VCaP (cell line): ENCODE results near the gene CACNA2D3.

Source experiments
- H3K27ac ChIP-seq: fragments of 450-650 bp; 2 replicates; pipeline ENCODE4 v1.5.1; 2017
- TF ChIP-seq, protein P1 (sequence below): fragments of 450-650 bp; conservative IDR thresholded peaks from 2 replicates; pipeline ENCODE4 v1.5.1; 2017; ENCODE audit warnings: mild to moderate bottlenecking, moderate library complexity

The CACNA2D3 gene

DNA sequence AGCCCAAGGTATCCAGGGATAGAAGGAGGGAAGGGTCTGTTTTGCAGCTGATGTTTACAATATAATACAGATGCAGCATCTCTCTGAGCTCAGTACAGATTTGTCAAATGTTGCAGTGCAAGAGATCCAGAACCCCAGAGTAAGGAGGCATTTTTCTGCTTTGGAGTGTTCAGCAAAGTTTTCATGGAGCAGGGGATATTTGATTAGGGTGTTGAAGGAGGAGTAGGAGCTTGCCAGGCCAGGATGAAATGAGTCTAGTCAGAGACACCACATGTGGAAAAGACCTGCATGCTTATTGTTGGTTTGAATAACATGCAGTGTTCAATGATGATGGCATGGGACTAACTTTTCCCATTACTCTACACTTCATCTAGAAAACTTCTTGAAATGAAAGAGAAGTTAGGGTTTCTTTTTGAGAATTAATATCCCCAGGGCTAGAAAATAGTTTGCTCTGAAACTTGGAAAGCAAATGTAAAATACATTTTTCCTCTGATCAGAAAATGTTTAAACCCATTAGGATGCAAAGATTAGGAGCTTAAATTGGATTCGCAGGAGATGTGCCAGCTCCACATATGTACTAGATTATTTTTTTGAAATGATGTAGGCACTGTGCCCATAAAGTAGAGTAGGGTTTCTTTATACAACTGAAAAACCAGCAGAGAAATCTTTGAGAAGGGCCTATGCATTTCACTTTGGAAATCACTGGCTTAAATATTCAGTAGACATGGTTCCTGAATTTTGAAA, 243.8 kb downstream of the CACNA2D3 start:
- TF ChIP-seq, protein P1, sequence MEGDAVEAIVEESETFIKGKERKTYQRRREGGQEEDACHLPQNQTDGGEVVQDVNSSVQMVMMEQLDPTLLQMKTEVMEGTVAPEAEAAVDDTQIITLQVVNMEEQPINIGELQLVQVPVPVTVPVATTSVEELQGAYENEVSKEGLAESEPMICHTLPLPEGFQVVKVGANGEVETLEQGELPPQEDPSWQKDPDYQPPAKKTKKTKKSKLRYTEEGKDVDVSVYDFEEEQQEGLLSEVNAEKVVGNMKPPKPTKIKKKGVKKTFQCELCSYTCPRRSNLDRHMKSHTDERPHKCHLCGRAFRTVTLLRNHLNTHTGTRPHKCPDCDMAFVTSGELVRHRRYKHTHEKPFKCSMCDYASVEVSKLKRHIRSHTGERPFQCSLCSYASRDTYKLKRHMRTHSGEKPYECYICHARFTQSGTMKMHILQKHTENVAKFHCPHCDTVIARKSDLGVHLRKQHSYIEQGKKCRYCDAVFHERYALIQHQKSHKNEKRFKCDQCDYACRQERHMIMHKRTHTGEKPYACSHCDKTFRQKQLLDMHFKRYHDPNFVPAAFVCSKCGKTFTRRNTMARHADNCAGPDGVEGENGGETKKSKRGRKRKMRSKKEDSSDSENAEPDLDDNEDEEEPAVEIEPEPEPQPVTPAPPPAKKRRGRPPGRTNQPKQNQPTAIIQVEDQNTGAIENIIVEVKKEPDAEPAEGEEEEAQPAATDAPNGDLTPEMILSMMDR, result no peak
- H3K27ac ChIP-seq, result no peak overlapping the region

DNA sequence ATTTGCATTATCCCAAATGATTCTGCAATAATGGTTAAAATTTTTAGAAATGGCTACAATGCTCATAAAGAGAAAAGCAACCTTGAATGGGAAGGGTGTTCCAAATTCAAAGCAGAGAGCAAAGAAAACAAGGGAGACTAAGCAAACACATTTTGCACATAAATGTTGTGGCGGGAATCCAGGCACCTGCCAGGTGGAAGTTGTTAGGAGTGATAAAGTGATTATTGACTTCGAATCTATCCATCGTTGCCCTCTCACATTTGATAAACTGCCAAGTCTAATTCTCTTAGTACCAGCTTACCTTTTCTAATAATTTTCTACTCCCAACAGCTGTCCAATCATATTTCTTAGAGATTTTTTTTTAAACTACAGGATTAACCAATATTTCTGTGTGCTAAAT, 244.5 kb downstream of the CACNA2D3 start:
- no peak overlapping the region for H3K27ac ChIP-seq
- TF ChIP-seq, protein P1, result no peak

DNA sequence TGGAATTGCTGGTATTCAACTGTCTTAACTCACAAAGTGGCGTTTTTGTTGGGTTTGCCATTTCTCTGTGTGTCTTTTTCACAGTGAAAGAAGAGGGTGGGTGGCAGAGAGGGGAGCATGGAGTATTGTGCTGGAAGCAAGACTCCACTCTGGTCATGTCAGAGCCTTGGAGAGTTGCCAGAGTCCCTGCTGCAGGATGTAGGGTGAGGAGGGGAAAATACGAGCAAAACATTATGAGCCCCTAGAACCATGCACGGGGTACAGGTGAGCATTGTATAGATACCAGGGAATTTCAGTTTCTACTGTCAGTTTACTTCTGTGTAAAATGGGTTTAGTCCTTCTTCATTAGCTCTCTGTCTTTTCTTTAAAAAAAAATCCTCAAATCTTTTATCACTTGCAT, 249.9 kb downstream of the CACNA2D3 start:
- no peak overlapping the region for H3K27ac ChIP-seq

DNA sequence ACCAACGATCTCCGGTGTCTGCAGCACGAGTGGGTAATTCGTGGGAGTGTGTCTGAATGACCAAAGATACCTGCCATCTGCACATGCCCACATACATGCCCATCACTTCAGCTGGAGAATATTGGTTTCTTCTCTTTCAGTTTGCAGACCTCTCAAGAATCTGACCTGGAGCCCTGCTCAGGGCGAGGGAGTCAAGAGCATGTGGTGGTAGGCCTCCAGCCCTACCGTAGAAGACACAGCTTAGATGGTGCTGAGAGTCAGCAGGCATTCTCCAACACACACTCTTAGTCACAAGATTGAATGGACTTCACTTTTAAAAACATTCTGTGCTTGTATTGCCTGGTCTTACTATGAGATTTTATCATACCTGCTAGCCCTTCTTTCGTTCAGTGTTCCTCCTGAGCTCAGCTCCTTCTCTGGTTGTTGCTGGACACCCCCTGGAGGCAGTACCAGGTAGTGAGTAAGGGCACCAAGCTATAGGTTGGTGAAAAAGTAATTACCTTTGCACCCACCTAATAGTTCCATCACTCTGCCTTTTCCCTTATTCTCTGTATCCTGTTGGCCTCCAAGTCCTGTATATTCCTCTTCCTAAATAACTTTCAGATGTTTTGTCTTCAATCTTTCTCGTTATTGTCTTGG, 252.0 kb downstream of the CACNA2D3 start:
- TF ChIP-seq, protein P1, result peak; percentile 83
- no peak overlapping the region for H3K27ac ChIP-seq

More for the DNA sequence above, 249.9 kb downstream of the CACNA2D3 start:
- TF ChIP-seq, protein P1, result no peak

DNA sequence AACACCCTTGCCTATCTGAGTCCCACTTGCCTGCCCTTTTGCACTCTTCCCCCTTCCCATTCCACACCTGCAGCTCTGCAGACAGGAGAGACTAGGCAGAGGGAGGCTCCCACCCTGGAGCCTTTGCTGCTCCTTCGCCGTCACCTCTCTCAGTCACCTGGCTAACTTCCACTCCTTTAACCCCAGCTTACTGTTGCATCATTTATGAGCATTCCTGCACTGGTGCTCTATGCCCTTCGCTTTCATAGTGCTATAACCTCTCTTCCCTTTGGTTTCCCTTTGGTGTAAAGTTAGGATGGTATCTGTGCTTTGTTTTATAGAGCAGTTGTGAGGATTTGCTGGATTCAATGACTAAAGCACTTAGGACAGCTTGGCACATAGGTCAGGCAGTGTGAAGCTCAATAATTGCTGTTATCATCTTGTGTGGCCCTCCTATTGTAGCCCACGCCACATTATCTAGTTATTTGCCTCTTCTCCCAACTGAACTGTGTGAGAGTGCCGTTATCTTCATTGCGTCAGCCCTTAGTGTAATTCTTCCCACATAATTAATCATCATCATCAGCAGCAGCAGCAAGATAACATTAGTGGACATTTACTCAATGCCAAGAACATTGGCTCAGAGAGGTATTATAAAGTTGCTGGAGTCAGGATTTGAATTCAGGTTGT, 253.9 kb downstream of the CACNA2D3 start:
- no peak overlapping the region for H3K27ac ChIP-seq
- TF ChIP-seq, protein P1, result no peak

DNA sequence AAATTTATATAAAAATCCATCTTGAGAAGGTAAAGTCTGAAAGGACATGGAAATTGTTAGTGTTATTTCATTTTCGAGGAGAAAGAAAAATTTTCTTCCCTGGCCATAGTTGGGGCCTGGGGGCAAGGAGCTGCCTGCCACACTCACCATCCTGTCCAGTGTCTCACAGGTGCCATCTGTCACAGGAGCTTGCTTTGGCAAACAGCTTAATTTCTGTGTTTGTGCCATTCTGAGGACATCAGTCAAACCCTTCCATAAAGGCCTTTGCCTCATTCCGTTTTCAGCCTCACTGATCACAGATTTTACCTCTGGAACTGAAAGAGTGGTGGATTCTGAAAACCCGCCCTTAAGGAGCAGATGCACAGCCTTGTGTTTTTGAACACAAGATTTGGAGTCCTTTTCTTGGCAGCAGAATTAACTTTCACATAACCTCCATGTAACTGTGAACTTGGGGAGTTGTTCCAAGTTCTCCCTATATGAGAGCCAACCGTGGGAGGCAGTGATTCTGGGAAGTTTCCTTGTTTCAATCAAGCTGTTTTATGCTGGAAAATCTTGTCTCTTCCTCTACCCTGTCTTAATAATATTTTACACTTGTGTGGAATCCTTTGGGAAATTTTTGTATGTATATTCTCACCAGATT, 254.7 kb downstream of the CACNA2D3 start:
- TF ChIP-seq, protein P1, result no peak
- no peak overlapping the region for H3K27ac ChIP-seq

DNA sequence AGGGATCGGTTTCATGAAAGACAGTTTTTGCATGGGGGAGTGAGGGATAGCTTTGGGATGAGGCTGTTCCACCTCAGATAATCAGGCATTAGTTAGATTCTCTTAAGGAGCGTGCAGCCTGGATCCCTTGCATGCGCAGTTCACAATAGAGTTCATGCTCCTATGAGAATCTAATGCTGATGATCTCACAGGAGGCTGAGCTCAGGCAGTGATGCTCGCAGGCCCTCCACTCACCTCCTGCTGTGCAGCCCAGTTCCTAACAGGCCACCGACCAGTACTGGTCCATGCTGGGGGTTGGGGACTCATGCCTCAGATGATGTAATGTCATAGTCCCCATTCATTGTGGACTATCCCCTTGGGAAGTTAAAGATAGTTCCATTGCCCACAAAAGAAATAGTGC, 255.8 kb downstream of the CACNA2D3 start:
- TF ChIP-seq, protein P1, result no peak

More for the DNA sequence above, 255.8 kb downstream of the CACNA2D3 start:
- H3K27ac ChIP-seq, result no peak overlapping the region
